ENCODE data around the gene OR6K2.

Gene OR6K2

GRCh38 chr1:158731707-158732106, 31.3 kb upstream of the OR6K2 start:
- Histone ChIP-seq H3K9me3 (ENCODE audit: control insufficient read depth, insufficient read depth, low read depth, low read length) (no peaks in the 10 kb centered on the region), H3K36me3 (ENCODE audit: control insufficient read depth in 2 of 2, insufficient read depth in 1 of 2, low read length in 2 of 2) (no peaks in the 10 kb centered on the region), H3K27ac (ENCODE audit: extremely low read depth, low read depth, low read length) (no peak overlapping the region), H3K4me3 (ENCODE audit: low read depth, low read length) (no peak overlapping the region), H3K4me1 (ENCODE audit: control insufficient read depth, insufficient read depth, low read length) (no peaks in the 10 kb centered on the region)
- no peak for TF ChIP-seq GLIS2 (tag by site-specific recombination; IDR thresholded peaks at IDR 0.05)
- no peak for TF ChIP-seq GLI2 (tag by site-specific recombination; IDR thresholded peaks at IDR 0.05; ENCODE audit: borderline replicate concordance, low read depth)
- no peak for TF ChIP-seq ZNF26 (tag by site-specific recombination; IDR thresholded peaks at IDR 0.05)
- CTCF ChIA-PET: no interaction called here
- POLR2A ChIA-PET: no interaction called here

- TF ChIP-seq MYNN (tag by site-specific recombination; IDR thresholded peaks at IDR 0.05; ENCODE audit: borderline replicate concordance): no peak
- no peak for TF ChIP-seq TRIM28 (IDR thresholded peaks at IDR 0.05; ENCODE audit: borderline replicate concordance, low read length)
- TF ChIP-seq ZNF664 (tag by site-specific recombination; IDR thresholded peaks at IDR 0.05): no peak
- no peak for TF ChIP-seq ZNF138 (tag by site-specific recombination; IDR thresholded peaks at IDR 0.05; ENCODE audit: borderline replicate concordance)
- TF ChIP-seq ZNF521 (tag by site-specific recombination; IDR thresholded peaks at IDR 0.05): no peak
- no peak for TF ChIP-seq ZNF670 (tag by site-specific recombination; IDR thresholded peaks at IDR 0.05; ENCODE audit: low read depth)
- no peak for TF ChIP-seq PRDM4 (tag by site-specific recombination; IDR thresholded peaks at IDR 0.05)
- TF ChIP-seq ZNF202 (tag by site-specific recombination; IDR thresholded peaks at IDR 0.05; ENCODE audit: borderline replicate concordance): no peak
- no peaks in the 10 kb centered on the region for H3K4me1 ChIP-seq (ENCODE audit: control insufficient read depth, insufficient read depth, low read length)
- H3K27ac ChIP-seq (ENCODE audit: extremely low read depth, low read depth, low read length): no peak overlapping the region
- no peaks in the 10 kb centered on the region for H3K36me3 ChIP-seq (ENCODE audit: control insufficient read depth in 2 of 2, insufficient read depth in 1 of 2, low read length in 2 of 2)
- no peak overlapping the region for H3K4me3 ChIP-seq (ENCODE audit: low read depth, low read length)
- no peaks in the 10 kb centered on the region for H3K9me3 ChIP-seq (ENCODE audit: control insufficient read depth, insufficient read depth, low read depth, low read length)
- ChIA-PET CTCF (no interaction called here), POLR2A (no interaction called here)
These were observed 30.0 kb upstream of the OR6K2 start for GRCh38 chr1:158730453-158730852.

GRCh38 chr1:158728510-158729225, 28.2 kb upstream of the OR6K2 start:
- Histone ChIP-seq H3K36me3 (ENCODE audit: control insufficient read depth in 2 of 2, insufficient read depth in 1 of 2, low read length in 2 of 2) (no peaks in the 10 kb centered on the region), H3K4me3 (ENCODE audit: low read depth, low read length) (no peak overlapping the region), H3K4me1 (ENCODE audit: control insufficient read depth, insufficient read depth, low read length) (no peaks in the 10 kb centered on the region), H3K27ac (ENCODE audit: extremely low read depth, low read depth, low read length) (no peak overlapping the region), H3K9me3 (ENCODE audit: control insufficient read depth, insufficient read depth, low read depth, low read length) (no peaks in the 10 kb centered on the region)
- POLR2A ChIA-PET: no interaction called here
- CTCF ChIA-PET: no interaction called here
- TF ChIP-seq SP2 (tag by site-specific recombination; IDR thresholded peaks at IDR 0.05): no peak
- TF ChIP-seq ZNF488 (tag by site-specific recombination; IDR thresholded peaks at IDR 0.05): no peak
- TF ChIP-seq KLF8 (tag by site-specific recombination; IDR thresholded peaks at IDR 0.05): no peak
- no peak for TF ChIP-seq ZNF621 (tag by site-specific recombination; IDR thresholded peaks at IDR 0.05)
- no peak for TF ChIP-seq GLI2 (tag by site-specific recombination; IDR thresholded peaks at IDR 0.05; ENCODE audit: borderline replicate concordance, low read depth)
- no peak for TF ChIP-seq ZNF132 (tag by site-specific recombination; IDR thresholded peaks at IDR 0.05; ENCODE audit: borderline replicate concordance)
- TF ChIP-seq ZNF112 (tag by site-specific recombination; IDR thresholded peaks at IDR 0.05): no peak
- TF ChIP-seq REPIN1 (tag by site-specific recombination; IDR thresholded peaks at IDR 0.05; ENCODE audit: low read depth): no peak
- TF ChIP-seq OVOL3 (tag by site-specific recombination; IDR thresholded peaks at IDR 0.05): no peak
- no peak for TF ChIP-seq ZFP3 (tag by site-specific recombination; IDR thresholded peaks at IDR 0.05; ENCODE audit: low read depth)
